Neural progenitor cell (in vitro differentiated cells): ENCODE measurements around the gene TCAIM. TPM values are rescaled to one million over a fixed set of nuclear protein-coding genes. Genes with fewer than 3 reads are reported as not detected.

Experiments
- DNase-seq: peaks from one replicate; pipeline ENCODE4 v3.0.0-alpha.2; 2016; ENCODE audit warnings: low spot score
- H2AFZ ChIP-seq: fragments of 200-600 bp; sonication (generic); replicated peaks from 2 replicates; pipeline ENCODE4 v1.6.1; 2016; ENCODE audit warnings: antibody characterized with exemption
- H3F3A ChIP-seq: fragments of 200-600 bp; sonication (generic); 2 replicates; pipeline ENCODE4 v1.6.1; 2016; ENCODE audit warnings: antibody characterized with exemption, low read depth
- H3K27ac ChIP-seq: fragments of 200-600 bp; sonication (generic); 2 replicates; pipeline ENCODE4 v1.5.1; 2016; ENCODE audit warnings: mild to moderate bottlenecking
- H3K27me3 ChIP-seq: fragments of 200-600 bp; sonication (generic); 2 replicates; pipeline ENCODE4 v1.6.1; 2016; ENCODE audit warnings: mild to moderate bottlenecking, moderate library complexity
- H3K36me3 ChIP-seq: fragments of 200-600 bp; sonication (generic); 2 replicates; pipeline ENCODE4 v1.5.1; 2016
- H3K4me1 ChIP-seq: fragments of 200-600 bp; sonication (generic); 2 replicates; pipeline ENCODE4 v1.6.1; 2016; ENCODE audit warnings: mixed run types
- H3K4me2 ChIP-seq: fragments of 200-600 bp; sonication (generic); 2 replicates; pipeline ENCODE4 v1.6.1; 2016
- H3K4me3 ChIP-seq: fragments of 200-600 bp; sonication (generic); 2 replicates; pipeline ENCODE4 v1.5.1; 2016
- H3K79me2 ChIP-seq: fragments of 200-600 bp; sonication (generic); 2 replicates; pipeline ENCODE4 v1.6.1; 2016; ENCODE audit warnings: low read depth
- H3K9ac ChIP-seq: fragments of 200-600 bp; sonication (generic); 2 replicates; pipeline ENCODE4 v1.6.1; 2016
- H3K9me3 ChIP-seq: fragments of 200-600 bp; sonication (generic); 2 replicates; pipeline ENCODE4 v1.5.1; 2016; ENCODE audit warnings: low read depth
- H4K20me1 ChIP-seq: fragments of 200-600 bp; sonication (generic); 2 replicates; pipeline ENCODE4 v1.6.1; 2016; ENCODE audit warnings: low read depth
- H3K27ac Mint-ChIP-seq: 3 replicates; pipeline ENCODE4 v1.8.0; 2021; ENCODE audit warnings: mixed read lengths
- H3K27me3 Mint-ChIP-seq: 2 replicates; pipeline ENCODE4 v1.8.0; 2022; ENCODE audit warnings: low read depth, mild to moderate bottlenecking, inconsistent platforms, moderate library complexity, mixed read lengths; ENCODE audit not compliant: insufficient read depth
- H3K36me3 Mint-ChIP-seq: 3 replicates; pipeline ENCODE4 v1.8.0; 2021; ENCODE audit warnings: mixed read lengths
- H3K4me1 Mint-ChIP-seq: 3 replicates; pipeline ENCODE4 v1.8.0; 2021; ENCODE audit warnings: mixed read lengths
- H3K4me3 Mint-ChIP-seq: 3 replicates; pipeline ENCODE4 v1.8.0; 2021; ENCODE audit warnings: mild to moderate bottlenecking, moderate library complexity, mixed read lengths
- H3K9me3 Mint-ChIP-seq: 3 replicates; pipeline ENCODE4 v1.8.0; 2020; ENCODE audit warnings: mixed read lengths
- EZH2 ChIP-seq: fragments of 200-600 bp; sonication (generic); IDR thresholded peaks from 2 replicates; pipeline ENCODE4 v1.6.1; 2017; ENCODE audit warnings: antibody characterized with exemption, mild to moderate bottlenecking, moderate library complexity
- EZH2phosphoT487 ChIP-seq: fragments of 200-600 bp; sonication (generic); IDR thresholded peaks from 2 replicates; pipeline ENCODE4 v1.6.1; 2017; ENCODE audit warnings: antibody characterized with exemption
- total RNA-seq: library from RNA; depleted of rRNA; stranded (reverse); fragments of >200 nt; gene quantifications from 2 replicates; pipeline ENCODE4 v1.2.3, GENCODE V29; 2015; ENCODE audit warnings: low replicate concordance
- TF ChIP-seq, protein P1 (sequence below): fragments of 200-600 bp; sonication (generic); IDR thresholded peaks from 2 replicates; pipeline ENCODE4 v1.5.1; 2017; ENCODE audit warnings: antibody characterized with exemption, mild to moderate bottlenecking

The TCAIM gene
- total RNA-seq, 1 donor from 2014 or later, result 31.8 TPM

- no peak overlapping the region for H3K27ac Mint-ChIP-seq
- no peaks in the 10 kb centered on the region for H3K9me3 Mint-ChIP-seq
- no peaks in the 10 kb centered on the region for H3K36me3 ChIP-seq
- no peaks in the 10 kb centered on the region for H3F3A ChIP-seq
- H3K27me3 Mint-ChIP-seq, result no peaks in the 10 kb centered on the region
- H3K9ac ChIP-seq, result no peak overlapping the region
- no peak overlapping the region for H3K27ac ChIP-seq
- no peak overlapping the region for H2AFZ ChIP-seq
- no peak overlapping the region for H3K4me3 ChIP-seq
- no peaks in the 10 kb centered on the region for H3K9me3 ChIP-seq
- H3K27me3 ChIP-seq, result no peaks in the 10 kb centered on the region
- TF ChIP-seq EZH2 (no peak), EZH2phosphoT487 (no peak)
- TF ChIP-seq, protein P1, sequence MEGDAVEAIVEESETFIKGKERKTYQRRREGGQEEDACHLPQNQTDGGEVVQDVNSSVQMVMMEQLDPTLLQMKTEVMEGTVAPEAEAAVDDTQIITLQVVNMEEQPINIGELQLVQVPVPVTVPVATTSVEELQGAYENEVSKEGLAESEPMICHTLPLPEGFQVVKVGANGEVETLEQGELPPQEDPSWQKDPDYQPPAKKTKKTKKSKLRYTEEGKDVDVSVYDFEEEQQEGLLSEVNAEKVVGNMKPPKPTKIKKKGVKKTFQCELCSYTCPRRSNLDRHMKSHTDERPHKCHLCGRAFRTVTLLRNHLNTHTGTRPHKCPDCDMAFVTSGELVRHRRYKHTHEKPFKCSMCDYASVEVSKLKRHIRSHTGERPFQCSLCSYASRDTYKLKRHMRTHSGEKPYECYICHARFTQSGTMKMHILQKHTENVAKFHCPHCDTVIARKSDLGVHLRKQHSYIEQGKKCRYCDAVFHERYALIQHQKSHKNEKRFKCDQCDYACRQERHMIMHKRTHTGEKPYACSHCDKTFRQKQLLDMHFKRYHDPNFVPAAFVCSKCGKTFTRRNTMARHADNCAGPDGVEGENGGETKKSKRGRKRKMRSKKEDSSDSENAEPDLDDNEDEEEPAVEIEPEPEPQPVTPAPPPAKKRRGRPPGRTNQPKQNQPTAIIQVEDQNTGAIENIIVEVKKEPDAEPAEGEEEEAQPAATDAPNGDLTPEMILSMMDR, result no peak
- H3K36me3 Mint-ChIP-seq, result no peaks in the 10 kb centered on the region
- no peaks in the 10 kb centered on the region for H3K4me1 ChIP-seq
- DNase-seq, result no peak
- no peak overlapping the region for H3K4me3 Mint-ChIP-seq
- H3K4me1 Mint-ChIP-seq, result no peaks in the 10 kb centered on the region
- no peaks in the 10 kb centered on the region for H3K79me2 ChIP-seq
- H3K4me2 ChIP-seq, result no peak overlapping the region
- no peaks in the 10 kb centered on the region for H4K20me1 ChIP-seq
Observed at GRCh38 chr3:44326019-44326418, 12.5 kb upstream of the TCAIM start.

- Histone ChIP-seq H3K36me3 (no peaks in the 10 kb centered on the region), H3K9me3 (no peaks in the 10 kb centered on the region), H3K79me2 (no peaks in the 10 kb centered on the region), H2AFZ (no peak overlapping the region), H4K20me1 (no peaks in the 10 kb centered on the region), H3F3A (no peaks in the 10 kb centered on the region), H3K27ac (no peak overlapping the region), H3K4me1 (no peaks in the 10 kb centered on the region), H3K27me3 (no peaks in the 10 kb centered on the region), H3K9ac (no peak overlapping the region), H3K4me3 (no peak overlapping the region), H3K4me2 (no peak overlapping the region)
- Mint-ChIP-seq H3K27me3 (no peaks in the 10 kb centered on the region), H3K9me3 (no peaks in the 10 kb centered on the region), H3K36me3 (no peaks in the 10 kb centered on the region), H3K4me1 (no peaks in the 10 kb centered on the region), H3K4me3 (no peak overlapping the region), H3K27ac (no peak overlapping the region)
- TF ChIP-seq, protein P1, result no peak
- TF ChIP-seq EZH2phosphoT487 (no peak), EZH2 (no peak)
- no peak for DNase-seq
Observed at GRCh38 chr3:44326515-44326914, 12.1 kb upstream of the TCAIM start.

DNA sequence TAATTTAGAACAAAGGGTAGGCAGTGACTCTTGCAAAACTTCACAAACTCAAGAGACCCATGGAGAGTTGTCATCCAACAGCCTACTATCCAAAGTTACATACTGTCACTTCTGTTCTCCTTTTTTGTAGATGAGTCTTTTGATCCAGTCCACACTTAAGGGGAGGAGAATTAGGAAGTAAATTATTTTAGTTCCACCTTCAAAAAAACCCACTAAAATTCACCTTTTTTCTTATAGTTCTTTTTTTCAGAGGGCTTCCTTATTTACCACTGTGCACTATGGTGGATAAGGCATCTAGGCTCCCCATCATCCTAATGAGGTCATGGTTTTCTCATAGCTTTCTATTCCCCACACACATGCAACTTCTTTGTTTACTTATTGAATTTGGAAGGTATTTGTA is 8.6 kb upstream of the TCAIM start:
- no peak overlapping the region for H2AFZ ChIP-seq
- Mint-ChIP-seq H3K27ac (no peak overlapping the region), H3K9me3 (no peaks in the 10 kb centered on the region), H3K36me3 (no peaks in the 10 kb centered on the region), H3K27me3 (no peaks in the 10 kb centered on the region), H3K4me3 (no peak overlapping the region), H3K4me1 (no peaks in the 10 kb centered on the region)
- no peaks in the 10 kb centered on the region for H3K9me3 ChIP-seq
- H3F3A ChIP-seq, result no peaks in the 10 kb centered on the region
- no peak overlapping the region for H3K9ac ChIP-seq
- TF ChIP-seq, protein P1, result no peak
- TF ChIP-seq EZH2, result no peak
- no peak for TF ChIP-seq EZH2phosphoT487
- H3K27ac ChIP-seq, result no peak overlapping the region
- H3K79me2 ChIP-seq, result no peaks in the 10 kb centered on the region
- H4K20me1 ChIP-seq, result no peaks in the 10 kb centered on the region
- H3K4me1 ChIP-seq, result no peaks in the 10 kb centered on the region
- no peaks in the 10 kb centered on the region for H3K27me3 ChIP-seq
- no peak overlapping the region for H3K4me2 ChIP-seq
- H3K36me3 ChIP-seq, result no peaks in the 10 kb centered on the region
- no peak for DNase-seq
- H3K4me3 ChIP-seq, result no peak overlapping the region

DNA sequence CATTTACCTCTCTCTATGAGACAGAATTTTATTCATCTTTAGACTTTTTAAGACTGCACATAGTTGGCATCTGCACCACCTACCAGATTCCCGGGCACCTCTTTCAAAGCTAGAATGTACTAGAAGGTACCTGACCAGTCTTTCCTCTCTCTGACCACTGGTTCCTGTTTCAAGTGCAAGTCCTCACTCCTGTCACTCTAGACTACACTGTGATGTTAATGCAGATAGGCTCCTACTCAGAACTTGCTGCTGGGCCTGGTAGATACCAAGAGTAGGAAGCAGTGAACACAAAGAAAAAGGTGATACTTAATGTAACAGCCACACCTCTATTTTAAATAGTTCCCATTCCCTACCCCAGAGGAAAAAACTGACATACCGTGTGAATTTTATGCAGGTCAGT is 8.1 kb upstream of the TCAIM start:
- H3K4me1 Mint-ChIP-seq, result no peaks in the 10 kb centered on the region
- no peak overlapping the region for H3K4me3 Mint-ChIP-seq
- H3K79me2 ChIP-seq, result no peaks in the 10 kb centered on the region
- no peak overlapping the region for H2AFZ ChIP-seq
- no peaks in the 10 kb centered on the region for H3K36me3 ChIP-seq
- H3K9me3 ChIP-seq, result no peaks in the 10 kb centered on the region
- H3K27ac Mint-ChIP-seq, result no peak overlapping the region
- H3K4me3 ChIP-seq, result no peak overlapping the region
- no peak for DNase-seq
- H4K20me1 ChIP-seq, result no peaks in the 10 kb centered on the region
- no peaks in the 10 kb centered on the region for H3K9me3 Mint-ChIP-seq
- no peak overlapping the region for H3K4me2 ChIP-seq
- no peak overlapping the region for H3K27ac ChIP-seq
- H3F3A ChIP-seq, result no peaks in the 10 kb centered on the region
- no peak overlapping the region for H3K9ac ChIP-seq
- no peaks in the 10 kb centered on the region for H3K36me3 Mint-ChIP-seq
- TF ChIP-seq, protein P1, result no peak
- TF ChIP-seq EZH2phosphoT487 (no peak), EZH2 (no peak)
- H3K4me1 ChIP-seq, result no peaks in the 10 kb centered on the region
- H3K27me3 Mint-ChIP-seq, result no peaks in the 10 kb centered on the region
- H3K27me3 ChIP-seq, result no peaks in the 10 kb centered on the region
